Measurements from ENCODE around the gene C1orf94.

C1orf94 gene

GRCh38 chr1:34199927-34200326 is 23.2 kb downstream of the C1orf94 start:
- Histone ChIP-seq H3K27ac (replicated peaks) (no peak overlapping the region), H3K27me3 (ENCODE audit: insufficient read depth, poor library complexity, severe bottlenecking) (no peaks in the 10 kb centered on the region), H3K4me3 (replicated peaks; ENCODE audit: insufficient read depth, low read length) (no peak overlapping the region)
- DNase-seq (ENCODE audit: low read depth in 1 of 2, low spot score in 1 of 2): no peak
- no peak for TF ChIP-seq CTCF (IDR thresholded peaks at IDR 0.05; ENCODE audit: insufficient read depth, low read length)
- no peak for TF ChIP-seq GABPA (IDR thresholded peaks at IDR 0.05; ENCODE audit: low read depth)
- TF ChIP-seq SPI1 (IDR thresholded peaks at IDR 0.05; ENCODE audit: borderline replicate concordance, low read depth): no peak
- TF ChIP-seq, protein P1, sequence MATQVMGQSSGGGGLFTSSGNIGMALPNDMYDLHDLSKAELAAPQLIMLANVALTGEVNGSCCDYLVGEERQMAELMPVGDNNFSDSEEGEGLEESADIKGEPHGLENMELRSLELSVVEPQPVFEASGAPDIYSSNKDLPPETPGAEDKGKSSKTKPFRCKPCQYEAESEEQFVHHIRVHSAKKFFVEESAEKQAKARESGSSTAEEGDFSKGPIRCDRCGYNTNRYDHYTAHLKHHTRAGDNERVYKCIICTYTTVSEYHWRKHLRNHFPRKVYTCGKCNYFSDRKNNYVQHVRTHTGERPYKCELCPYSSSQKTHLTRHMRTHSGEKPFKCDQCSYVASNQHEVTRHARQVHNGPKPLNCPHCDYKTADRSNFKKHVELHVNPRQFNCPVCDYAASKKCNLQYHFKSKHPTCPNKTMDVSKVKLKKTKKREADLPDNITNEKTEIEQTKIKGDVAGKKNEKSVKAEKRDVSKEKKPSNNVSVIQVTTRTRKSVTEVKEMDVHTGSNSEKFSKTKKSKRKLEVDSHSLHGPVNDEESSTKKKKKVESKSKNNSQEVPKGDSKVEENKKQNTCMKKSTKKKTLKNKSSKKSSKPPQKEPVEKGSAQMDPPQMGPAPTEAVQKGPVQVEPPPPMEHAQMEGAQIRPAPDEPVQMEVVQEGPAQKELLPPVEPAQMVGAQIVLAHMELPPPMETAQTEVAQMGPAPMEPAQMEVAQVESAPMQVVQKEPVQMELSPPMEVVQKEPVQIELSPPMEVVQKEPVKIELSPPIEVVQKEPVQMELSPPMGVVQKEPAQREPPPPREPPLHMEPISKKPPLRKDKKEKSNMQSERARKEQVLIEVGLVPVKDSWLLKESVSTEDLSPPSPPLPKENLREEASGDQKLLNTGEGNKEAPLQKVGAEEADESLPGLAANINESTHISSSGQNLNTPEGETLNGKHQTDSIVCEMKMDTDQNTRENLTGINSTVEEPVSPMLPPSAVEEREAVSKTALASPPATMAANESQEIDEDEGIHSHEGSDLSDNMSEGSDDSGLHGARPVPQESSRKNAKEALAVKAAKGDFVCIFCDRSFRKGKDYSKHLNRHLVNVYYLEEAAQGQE (IDR thresholded peaks at IDR 0.05; ENCODE audit: insufficient replicate concordance, low read depth): no peak
- no peak for TF ChIP-seq POLR2AphosphoS5 (IDR thresholded peaks at IDR 0.05; ENCODE audit: low read depth)

- no peak for DNase-seq (ENCODE audit: low read depth in 1 of 2, low spot score in 1 of 2)
- TF ChIP-seq SPI1 (IDR thresholded peaks at IDR 0.05; ENCODE audit: borderline replicate concordance, low read depth) (no peak), POLR2AphosphoS5 (IDR thresholded peaks at IDR 0.05; ENCODE audit: low read depth) (no peak), GABPA (IDR thresholded peaks at IDR 0.05; ENCODE audit: low read depth) (no peak), CTCF (IDR thresholded peaks at IDR 0.05; ENCODE audit: insufficient read depth, low read length) (no peak)
- TF ChIP-seq, protein P1 (IDR thresholded peaks at IDR 0.05; ENCODE audit: insufficient replicate concordance, low read depth): no peak
- no peaks in the 10 kb centered on the region for H3K27me3 ChIP-seq (ENCODE audit: insufficient read depth, poor library complexity, severe bottlenecking)
- H3K27ac ChIP-seq (replicated peaks): no peak overlapping the region
- no peak overlapping the region for H3K4me3 ChIP-seq (replicated peaks; ENCODE audit: insufficient read depth, low read length)
These were observed 36.0 kb downstream of the C1orf94 start for GRCh38 chr1:34212673-34213072.

- H3K4me3 ChIP-seq (replicated peaks; ENCODE audit: insufficient read depth, low read length): no peak overlapping the region
- H3K27ac ChIP-seq (replicated peaks): no peak overlapping the region
- TF ChIP-seq POLR2AphosphoS5 (IDR thresholded peaks at IDR 0.05; ENCODE audit: low read depth): no peak
- DNase-seq (ENCODE audit: low read depth in 1 of 2, low spot score in 1 of 2): no peak
- no peaks in the 10 kb centered on the region for H3K27me3 ChIP-seq (ENCODE audit: insufficient read depth, poor library complexity, severe bottlenecking)
These were observed 37.2 kb downstream of the C1orf94 start for GRCh38 chr1:34213956-34214355.

DNA sequence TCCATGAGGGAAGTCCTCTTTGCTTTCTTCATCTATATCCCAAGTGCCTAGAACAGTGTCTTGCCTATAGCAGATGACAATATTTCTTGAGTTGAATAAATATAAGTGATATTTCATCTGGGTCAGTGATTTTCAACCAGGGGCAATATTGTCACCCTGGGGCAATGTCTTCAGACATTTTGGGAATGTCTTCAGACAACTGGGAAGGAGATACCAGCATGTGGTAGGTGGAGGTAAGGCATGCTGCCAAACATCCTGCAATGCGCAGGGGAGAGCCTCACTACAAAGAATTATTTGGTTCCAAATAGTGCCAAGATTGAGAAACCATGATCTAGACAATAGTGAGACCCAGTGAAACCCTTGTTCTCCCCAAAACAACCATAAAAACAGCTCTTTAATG is 54.7 kb downstream of the C1orf94 start:
- Histone ChIP-seq H3K4me3 (replicated peaks; ENCODE audit: insufficient read depth, low read length) (no peak overlapping the region), H3K27me3 (ENCODE audit: insufficient read depth, poor library complexity, severe bottlenecking) (no peaks in the 10 kb centered on the region), H3K27ac (replicated peaks) (no peak overlapping the region)
- no peak for DNase-seq (ENCODE audit: low read depth in 1 of 2, low spot score in 1 of 2)
- TF ChIP-seq, protein P1 (IDR thresholded peaks at IDR 0.05; ENCODE audit: insufficient replicate concordance, low read depth): no peak
- TF ChIP-seq GABPA (IDR thresholded peaks at IDR 0.05; ENCODE audit: low read depth) (no peak), SPI1 (IDR thresholded peaks at IDR 0.05; ENCODE audit: borderline replicate concordance, low read depth) (no peak), POLR2AphosphoS5 (IDR thresholded peaks at IDR 0.05; ENCODE audit: low read depth) (no peak)

Measured in HL-60 (cell line).